GM12874 (cell line): ENCODE measurements around the gene UCHL1.
A peak's percentile ranks its signal among the peaks of the same experiment; 100 is the strongest.

Experiments used
- CTCF ChIP-seq: IDR thresholded peaks from 2 replicates; pipeline ENCODE4 v1.5.1; 2011; ENCODE audit warnings: low read depth, mild to moderate bottlenecking, control low read depth, low read length, moderate library complexity; ENCODE audit not compliant: insufficient read depth

UCHL1 gene

GRCh38 chr4:41218703-41219102 is 38.0 kb upstream of the UCHL1 start:
- no peak for TF ChIP-seq CTCF

GRCh38 chr4:41219421-41219950 is 37.2 kb upstream of the UCHL1 start:
- no peak for TF ChIP-seq CTCF

GRCh38 chr4:41221850-41222645 is 34.7 kb upstream of the UCHL1 start:
- no peak for TF ChIP-seq CTCF

- TF ChIP-seq CTCF, result no peak
Measured at GRCh38 chr4:41227902-41228301, 28.8 kb upstream of the UCHL1 start.

- peak; percentile 7; the same call in 1 of the 2 replicates for TF ChIP-seq CTCF
Measured at GRCh38 chr4:41232406-41232805, 24.3 kb upstream of the UCHL1 start.

GRCh38 chr4:41232856-41233255 is 23.9 kb upstream of the UCHL1 start:
- no peak for TF ChIP-seq CTCF

- no peak for TF ChIP-seq CTCF
Measured at GRCh38 chr4:41236032-41236431, 20.7 kb upstream of the UCHL1 start.
